ENCODE results near the gene ADAMTS16.

ADAMTS16 gene

DNA sequence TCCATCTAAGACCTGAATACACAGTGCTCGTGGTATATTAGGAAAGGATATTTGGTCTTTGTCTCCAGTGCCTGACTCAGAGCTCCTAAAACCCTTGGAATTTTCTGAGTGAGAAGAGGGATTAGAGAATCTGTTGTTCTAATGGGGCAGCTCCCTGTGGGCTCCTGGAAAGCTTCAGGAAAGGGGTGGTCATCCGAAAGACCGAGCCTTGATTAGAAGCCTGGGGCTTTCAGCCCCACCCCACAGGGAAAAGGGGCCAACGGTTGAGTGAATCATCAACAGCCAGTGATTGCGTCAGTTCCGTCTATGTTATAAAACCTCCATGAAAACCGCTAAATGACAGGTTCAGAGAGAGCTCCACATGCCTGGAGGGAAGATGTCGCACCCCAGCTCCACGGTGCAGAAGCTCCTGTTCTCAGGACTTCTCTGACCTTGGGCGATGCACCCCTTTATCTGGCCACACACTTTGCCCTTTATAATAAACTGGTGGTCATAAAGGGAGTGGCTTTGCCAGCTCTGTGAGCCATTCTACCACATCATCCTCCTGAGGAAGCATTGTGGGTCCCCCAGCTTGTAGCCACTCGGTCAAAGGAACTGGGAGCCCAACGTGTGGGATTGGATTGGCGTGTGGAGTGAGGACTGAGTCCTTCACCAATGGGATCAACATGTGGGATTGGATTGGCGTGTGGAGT is 211.3 kb downstream of the ADAMTS16 start:
- DNase-seq, result no peak

- DNase-seq, result no peak
These were observed 212.5 kb downstream of the ADAMTS16 start for GRCh38 chr5:5352675-5353074.

DNA sequence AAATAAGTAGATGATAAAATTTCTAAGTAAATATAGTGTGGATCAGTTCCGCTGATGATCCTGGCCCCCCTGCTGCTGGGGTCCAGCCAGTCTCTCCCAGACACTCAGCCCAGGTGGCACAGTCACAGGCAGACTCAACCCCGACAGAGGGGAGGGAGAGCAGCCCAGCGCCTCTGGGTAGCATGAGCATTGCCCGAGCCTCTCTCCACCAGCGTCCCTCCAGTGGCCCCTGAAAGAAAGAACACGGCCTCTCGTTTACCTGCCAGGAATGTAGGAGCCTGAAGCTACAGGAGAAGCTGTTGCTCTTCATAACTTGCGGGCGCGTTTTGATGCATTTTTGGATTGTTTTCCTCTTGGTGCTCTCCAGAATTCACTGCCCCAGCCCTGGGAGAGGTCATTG is 213.6 kb downstream of the ADAMTS16 start:
- no peak for DNase-seq

GRCh38 chr5:5356765-5357164 is 216.6 kb downstream of the ADAMTS16 start:
- DNase-seq, result no peak

DNA sequence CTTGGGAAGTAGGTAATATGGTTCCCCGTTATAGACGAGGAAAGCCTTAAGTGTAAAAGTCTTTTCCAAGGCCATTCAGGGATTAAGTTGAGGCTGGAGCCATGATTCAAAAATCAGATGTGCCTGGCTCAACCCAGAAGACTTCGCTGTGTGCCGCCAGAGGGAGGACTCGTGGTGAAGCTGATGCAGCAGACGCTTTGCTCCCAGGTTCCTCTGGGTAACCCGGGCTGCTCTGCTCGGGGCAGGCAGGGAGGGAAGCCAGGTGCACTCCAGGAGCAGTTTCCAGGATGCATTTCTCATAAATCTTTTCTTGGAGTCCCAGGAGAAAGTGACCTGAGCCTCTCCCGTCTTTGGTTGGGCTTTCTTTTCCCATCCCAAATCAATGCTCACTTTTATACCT is 219.5 kb downstream of the ADAMTS16 start:
- no peak for DNase-seq

- DNase-seq, result no peak
These were observed 220.3 kb downstream of the ADAMTS16 start for GRCh38 chr5:5360363-5360940.

DNA sequence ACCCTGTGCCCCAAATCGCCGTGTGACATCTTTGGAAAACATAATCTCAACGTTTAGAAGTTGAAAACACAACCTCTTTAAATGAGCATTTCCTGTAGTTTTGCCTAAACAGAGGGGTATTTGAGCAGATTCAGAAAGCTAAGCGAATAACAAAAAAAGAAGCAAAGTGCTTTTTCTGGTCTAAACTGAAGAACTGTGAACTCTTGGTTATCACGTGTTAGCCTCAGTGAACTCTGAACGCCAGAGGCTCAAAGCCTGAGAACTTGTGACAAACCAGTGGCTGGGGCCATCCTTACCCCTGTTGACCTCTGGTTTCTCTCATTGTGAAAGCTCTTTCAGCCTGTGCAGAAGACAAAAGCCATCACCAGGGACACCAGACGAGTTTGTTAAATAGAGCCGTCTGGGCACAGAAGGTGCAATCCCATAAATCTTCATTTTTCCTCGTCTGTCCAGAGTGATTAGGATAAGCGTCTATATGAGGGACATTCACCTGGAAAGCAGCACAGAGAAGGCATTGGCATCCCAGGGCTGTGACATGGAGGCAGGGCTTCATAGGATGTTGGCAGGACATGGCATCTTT is 220.9 kb downstream of the ADAMTS16 start:
- DNase-seq, result no peak

- no peak for DNase-seq
These were observed 222.9 kb downstream of the ADAMTS16 start for GRCh38 chr5:5363045-5363444.

DNA sequence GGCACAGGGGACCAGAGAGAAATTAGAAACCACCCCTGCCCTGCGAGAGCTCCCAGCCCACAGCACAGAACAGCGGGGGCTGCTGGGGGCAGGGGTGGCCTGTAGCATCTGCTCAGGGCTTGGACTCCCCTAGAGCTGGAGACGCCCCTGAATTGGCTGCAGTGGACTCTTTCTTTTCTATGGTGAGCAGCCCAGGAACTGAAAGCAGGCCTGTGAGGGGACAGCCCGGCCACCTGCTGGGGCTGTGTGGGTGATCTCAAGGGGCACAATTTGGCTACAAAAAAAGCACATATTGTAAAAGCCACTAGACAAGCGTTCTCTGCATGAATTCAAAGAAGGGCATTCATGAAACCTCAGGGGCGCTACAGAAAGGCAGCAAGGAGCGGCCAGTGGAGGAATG is 224.8 kb downstream of the ADAMTS16 start:
- DNase-seq, result no peak

- no peak for DNase-seq
These were observed 227.6 kb downstream of the ADAMTS16 start for GRCh38 chr5:5367739-5368138.

DNA sequence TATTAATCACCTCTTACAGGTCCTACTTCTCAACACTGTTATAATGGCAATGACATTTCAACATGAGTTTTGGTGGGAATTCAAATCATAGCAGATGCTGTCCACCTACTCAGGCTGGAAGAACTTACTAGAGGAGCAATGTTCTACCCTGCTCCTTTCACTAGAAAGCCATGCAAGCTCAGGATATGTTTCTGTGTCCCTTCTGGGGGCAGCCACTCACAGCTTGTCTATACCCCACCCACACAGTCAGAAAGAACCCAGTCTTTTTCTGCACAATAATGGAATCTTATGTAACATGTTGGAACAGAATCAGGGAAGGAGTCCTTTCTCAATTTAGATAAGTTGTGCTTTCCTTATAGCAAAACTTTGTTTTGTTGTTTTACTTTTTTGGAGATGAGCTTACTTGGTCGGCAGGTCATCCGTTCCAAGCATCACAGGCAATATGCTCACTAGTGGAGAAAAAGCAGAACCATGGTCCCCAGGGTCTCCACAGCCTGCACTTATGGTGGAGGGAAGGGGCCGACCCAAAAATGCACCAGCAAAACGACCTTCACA is 229.0 kb downstream of the ADAMTS16 start:
- DNase-seq, result no peak

Measured in amniotic stem cell (primary cell).